Hepatocyte (in vitro differentiated cells): ENCODE measurements around the gene DEDD.

Experiments used
- EZH2 ChIP-seq: fragments of 200-600 bp; sonication (generic); IDR thresholded peaks from 2 replicates; pipeline ENCODE4 v1.6.1; 2016; ENCODE audit warnings: antibody characterized with exemption, mild to moderate bottlenecking, borderline replicate concordance
- TF ChIP-seq, protein P1 (sequence below): fragments of 200-600 bp; sonication (generic); IDR thresholded peaks from 2 replicates; pipeline ENCODE4 v1.5.1; 2016; ENCODE audit warnings: antibody characterized with exemption, mild to moderate bottlenecking; ENCODE audit not compliant: poor library complexity

DNA sequence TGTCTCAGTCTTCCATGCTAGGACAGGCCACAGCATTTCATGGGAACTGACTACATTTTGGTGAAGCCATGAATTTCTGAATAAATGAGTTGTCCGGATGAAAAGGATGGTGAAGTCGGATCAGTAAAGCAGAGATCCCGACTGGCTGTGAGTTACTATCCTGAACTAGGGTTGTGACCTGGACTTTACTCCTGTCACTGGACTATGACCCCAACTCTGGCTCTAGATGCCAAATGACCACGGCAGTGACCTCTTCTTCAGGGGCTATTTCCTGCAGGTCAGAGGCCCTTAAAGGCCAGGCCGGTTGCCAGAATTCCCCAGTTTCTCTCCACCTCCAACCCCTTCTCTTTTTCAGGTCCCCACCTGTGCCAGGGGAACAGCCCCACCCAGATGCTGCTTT is 41.4 kb downstream of the DEDD start:
- TF ChIP-seq, protein P1, sequence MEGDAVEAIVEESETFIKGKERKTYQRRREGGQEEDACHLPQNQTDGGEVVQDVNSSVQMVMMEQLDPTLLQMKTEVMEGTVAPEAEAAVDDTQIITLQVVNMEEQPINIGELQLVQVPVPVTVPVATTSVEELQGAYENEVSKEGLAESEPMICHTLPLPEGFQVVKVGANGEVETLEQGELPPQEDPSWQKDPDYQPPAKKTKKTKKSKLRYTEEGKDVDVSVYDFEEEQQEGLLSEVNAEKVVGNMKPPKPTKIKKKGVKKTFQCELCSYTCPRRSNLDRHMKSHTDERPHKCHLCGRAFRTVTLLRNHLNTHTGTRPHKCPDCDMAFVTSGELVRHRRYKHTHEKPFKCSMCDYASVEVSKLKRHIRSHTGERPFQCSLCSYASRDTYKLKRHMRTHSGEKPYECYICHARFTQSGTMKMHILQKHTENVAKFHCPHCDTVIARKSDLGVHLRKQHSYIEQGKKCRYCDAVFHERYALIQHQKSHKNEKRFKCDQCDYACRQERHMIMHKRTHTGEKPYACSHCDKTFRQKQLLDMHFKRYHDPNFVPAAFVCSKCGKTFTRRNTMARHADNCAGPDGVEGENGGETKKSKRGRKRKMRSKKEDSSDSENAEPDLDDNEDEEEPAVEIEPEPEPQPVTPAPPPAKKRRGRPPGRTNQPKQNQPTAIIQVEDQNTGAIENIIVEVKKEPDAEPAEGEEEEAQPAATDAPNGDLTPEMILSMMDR, result no peak
- TF ChIP-seq EZH2, result no peak
